Islet precursor cell (in vitro differentiated cells): ENCODE results near the gene CNGA4.
"Not testable (repeated sequence)": the region's sequence is repeated elsewhere in the genome, so short reads cannot be mapped to it uniquely, and the experiment has no call there.

Experiments
- DNase-seq: peaks from one replicate; pipeline ENCODE4 v3.0.0-alpha.2; 2018

CNGA4 gene

DNA sequence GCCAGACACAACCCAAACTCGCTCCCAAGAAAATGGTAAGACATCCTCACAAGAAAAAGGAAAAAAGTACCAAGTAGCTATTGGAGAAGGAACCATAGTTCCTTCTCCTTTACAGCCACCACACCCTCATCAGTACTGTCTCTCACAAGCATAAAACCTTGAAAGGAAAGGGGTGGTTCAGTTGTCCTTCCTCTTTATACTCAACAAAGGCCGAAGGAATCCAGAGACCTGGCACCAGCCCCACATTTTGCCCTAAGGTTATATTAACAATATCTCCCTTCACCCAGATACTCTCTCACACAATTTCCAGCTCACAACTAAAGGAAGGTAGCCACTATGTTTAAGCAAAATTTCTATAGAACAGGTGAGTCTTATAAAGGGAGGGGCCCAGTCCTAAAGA, 13.0 kb upstream of the CNGA4 start:
- no peak for DNase-seq

DNA sequence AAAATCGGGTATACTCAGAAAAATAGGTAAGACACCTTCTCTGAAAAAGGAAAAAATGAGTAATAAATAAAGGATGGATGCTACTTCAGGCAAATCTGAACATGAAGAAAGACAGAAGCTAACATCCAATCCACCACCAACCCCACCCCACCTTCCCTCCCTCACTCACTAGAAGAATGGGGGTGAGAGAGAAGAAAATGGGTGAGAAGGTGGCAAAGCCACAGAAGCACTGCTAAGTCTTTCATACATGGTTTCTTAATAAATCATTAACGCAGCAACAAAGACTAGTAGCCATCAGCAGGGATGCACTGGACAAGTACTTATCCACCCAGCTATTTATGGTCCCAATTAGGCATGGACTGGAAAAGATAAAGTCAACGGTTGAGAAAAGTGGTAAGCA, 10.4 kb upstream of the CNGA4 start:
- no peak for DNase-seq

DNA sequence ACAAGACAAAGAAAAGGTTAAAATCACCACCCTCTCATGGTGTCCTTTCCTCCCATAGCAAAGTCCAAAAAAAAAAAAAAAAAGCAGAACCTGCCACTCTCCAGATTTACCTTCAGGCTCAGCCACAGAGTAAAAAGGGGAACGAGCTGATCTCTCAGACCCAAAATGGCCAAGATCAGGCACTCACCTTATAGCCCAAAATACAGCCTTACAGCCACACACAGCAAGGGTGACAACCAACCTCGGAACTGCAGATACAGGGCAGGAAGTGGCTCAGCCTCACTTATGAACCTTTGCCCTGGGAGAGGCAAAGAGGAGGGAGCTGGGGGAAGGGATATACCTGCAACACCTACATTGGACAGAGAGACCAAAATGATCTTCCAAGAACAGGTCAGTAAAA, 9.0 kb upstream of the CNGA4 start:
- no peak for DNase-seq

DNA sequence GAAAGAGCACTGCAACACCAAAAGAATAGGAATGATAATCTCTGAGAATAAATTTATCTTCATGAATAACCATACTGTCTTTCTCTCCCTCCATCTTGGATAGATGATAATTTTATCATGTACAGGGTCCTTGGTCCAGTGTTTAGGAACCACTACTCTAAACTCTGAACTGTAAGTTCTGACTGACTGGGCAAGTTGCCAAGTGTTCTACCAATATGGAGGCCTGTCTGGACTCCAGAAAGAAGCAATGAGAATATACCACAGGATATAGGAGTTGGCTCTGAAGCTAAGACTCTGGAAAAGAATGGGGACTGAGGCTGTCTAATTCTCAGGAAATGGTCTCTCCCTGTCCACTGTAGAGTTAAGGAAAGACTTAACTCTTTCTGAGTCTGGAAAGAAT, 6.0 kb upstream of the CNGA4 start:
- DNase-seq, result no peak

DNA sequence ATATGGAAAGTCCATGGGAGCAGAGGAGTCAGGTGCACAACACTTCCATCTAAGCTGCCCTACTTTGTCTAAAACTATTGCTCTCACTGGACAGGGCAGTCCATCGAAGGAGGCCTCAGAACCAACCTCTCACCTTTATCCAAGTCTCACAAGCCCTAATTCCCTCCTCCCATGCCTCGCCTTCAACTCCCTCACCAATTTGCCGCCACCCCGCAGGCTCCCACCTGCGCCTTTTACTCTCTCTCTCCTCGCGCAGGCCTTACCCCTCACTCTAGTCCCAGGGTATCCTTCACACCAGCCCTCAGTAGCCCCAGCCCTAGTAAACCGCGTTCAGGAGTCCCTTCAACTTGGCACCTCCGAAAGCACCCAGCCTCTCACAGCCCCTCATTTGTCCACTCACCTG, 4.9 kb upstream of the CNGA4 start:
- no peak for DNase-seq

DNA sequence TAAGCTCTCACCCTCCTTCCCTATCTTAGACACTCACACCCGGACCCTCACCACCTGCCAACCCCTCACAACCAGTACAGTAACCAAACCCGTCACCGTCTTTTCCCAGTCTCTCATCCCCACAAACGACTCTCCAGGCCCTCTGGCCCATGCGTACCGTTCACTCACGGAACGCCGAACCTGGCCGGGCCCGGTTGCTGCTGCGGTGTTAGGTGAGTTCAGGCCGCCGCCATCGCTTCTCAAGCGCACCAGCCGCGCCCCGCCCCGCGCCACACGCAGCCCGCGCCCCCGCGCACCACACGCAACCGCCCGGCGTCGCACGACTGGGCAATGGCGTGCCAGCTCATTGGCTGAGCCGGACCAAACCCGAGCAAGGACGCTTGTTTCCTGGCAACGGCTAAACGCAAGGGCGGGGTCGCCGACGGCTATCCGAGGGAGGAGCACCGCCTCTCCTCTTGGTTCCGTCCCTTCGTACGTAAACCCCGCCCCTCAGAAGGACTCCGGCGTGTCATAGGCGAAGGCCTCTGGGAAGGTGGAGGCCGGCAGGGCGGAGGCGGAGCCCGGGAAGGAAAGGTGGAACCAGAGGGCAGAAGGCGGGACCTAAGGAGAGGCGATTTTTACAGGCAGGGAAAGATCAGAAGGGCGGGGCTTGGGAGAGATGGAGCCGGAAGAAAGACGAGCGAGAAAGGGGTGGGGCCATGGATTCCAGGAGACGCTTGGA, 4.3 kb upstream of the CNGA4 start, which contains the start of gene FHIP1B:
TSS of gene FHIP1B (minus strand) at position 250 of the 721 bp plus-strand sequence. CDS start 10,120 bp downstream, outside the sequence.
- peak; percentile 100 for DNase-seq

DNA sequence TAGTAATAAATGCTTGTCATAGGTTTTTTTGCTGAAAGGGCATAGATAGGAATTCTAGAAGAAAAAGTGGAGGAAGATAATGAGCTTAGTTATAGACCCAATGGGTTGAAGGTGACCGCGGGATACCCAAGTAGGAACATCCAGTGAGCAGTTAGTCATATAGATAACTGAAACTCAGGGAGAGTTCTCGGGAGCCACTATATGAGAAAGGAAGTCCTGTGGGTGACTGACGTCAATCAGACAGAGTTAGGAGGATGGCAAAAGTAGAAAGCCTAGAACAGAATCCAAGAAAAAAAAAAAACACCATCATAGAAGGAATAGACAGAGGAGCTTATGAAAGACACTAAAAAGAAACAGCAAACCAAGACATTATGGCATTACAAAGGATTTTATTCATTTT, 1.6 kb upstream of the CNGA4 start:
- no peak for DNase-seq

DNA sequence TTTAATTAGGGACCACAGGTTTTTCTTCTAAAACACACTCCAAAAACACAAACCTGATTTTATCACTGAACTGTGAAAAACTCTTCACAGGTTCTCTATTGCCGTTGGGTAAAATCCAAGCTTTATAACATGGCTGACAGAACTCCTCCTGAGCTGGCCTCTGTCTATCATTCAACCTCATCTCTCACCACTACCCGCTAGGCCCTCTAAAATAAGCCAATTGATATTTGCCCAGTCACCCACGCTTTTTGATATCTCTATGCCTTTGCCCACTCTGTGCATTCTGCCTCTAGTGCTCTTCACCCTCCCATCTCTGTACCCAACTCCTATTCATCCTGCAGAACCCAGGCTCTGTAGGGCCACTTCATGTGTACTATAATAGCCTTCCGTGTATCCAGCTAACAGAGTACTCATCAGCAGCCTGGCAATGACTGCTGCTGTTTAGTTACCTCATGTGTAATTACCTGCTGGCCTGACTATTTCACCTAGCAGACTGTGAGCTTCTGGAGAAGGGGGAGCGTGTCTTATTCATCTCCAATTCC, 1.1 kb upstream of the CNGA4 start:
- no peak for DNase-seq

DNA sequence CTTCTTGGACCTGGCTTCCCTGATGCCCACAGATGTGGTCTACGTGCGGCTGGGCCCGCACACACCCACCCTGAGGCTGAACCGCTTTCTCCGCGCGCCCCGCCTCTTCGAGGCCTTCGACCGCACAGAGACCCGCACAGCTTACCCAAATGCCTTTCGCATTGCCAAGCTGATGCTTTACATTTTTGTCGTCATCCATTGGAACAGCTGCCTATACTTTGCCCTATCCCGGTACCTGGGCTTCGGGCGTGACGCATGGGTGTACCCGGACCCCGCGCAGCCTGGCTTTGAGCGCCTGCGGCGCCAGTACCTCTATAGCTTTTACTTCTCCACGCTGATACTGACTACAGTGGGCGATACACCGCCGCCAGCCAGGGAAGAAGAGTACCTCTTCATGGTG, 1.2 kb downstream of the CNGA4 start:
- DNase-seq, result no peak

DNA sequence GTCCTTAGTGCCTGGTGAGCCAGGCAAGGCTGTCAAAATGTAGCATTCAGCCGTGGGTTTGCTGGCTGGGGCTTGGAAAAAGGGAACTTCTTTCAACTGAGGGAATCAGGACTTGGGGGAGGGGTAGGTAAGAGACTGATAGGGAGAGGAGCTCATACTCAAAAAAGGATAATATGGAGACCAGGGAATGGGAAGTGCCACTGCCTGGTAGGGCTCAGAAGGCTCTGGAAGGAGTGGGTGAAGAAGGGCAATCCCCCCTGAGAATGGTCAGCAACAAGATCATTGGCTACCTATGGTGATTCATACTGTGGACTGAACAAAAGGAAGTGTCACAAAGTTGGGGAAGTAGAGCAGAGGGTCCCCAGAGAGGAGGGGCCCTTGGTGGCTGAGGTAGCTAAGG, 1.9 kb downstream of the CNGA4 start:
- DNase-seq, result no peak

DNA sequence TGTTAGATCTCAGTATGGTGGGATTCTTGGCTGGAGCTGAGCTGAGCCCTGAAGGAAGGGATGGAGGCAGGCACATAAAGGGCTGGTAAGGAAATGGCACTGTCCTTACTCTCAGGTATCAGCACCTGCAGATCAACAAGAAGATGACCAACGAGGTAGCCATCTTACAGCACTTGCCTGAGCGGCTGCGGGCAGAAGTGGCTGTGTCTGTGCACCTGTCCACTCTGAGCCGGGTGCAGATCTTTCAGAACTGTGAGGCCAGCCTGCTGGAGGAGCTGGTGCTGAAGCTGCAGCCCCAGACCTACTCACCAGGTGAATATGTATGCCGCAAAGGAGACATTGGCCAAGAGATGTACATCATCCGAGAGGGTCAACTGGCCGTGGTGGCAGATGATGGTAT, 2.4 kb downstream of the CNGA4 start:
- no peak for DNase-seq

DNA sequence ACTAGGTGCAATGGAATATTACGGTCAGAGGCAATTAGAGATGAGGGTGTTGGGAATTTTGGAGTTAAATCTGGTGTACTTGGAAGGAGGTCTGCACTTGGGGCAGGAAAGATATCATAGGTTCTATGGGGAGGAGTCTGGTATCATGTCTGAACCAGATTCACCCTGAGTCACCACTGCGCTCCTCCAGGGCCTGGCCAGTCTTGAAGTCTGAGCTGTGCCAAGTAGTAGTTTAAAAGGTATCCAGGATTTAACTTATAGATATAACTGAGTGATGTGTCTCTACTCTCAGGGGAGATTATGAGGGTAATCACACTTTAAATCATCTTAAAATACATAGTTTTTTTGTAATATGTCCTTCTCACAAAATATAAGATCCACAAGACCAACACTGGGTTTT, 6.6 kb downstream of the CNGA4 start:
- no peak for DNase-seq

DNA sequence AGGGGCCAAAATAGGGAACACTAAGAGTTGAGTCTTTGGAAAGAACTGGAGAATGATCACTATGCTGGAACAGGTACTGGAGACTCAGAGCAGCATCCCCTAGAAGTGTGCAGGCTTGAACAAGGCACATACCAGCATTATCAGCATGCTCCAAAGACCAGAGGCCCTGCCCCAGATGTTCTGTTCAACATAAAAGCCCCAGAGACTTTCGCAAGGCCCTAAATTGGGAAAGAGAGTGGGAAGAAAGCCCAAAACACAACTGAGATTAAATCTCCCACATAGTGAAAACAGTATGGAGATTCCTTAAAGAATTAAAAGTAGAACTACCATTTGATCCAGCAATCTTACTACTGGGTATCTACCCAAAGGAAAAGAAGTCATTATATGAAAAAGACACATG, 9.4 kb downstream of the CNGA4 start:
- peak; percentile 43 for DNase-seq

DNA sequence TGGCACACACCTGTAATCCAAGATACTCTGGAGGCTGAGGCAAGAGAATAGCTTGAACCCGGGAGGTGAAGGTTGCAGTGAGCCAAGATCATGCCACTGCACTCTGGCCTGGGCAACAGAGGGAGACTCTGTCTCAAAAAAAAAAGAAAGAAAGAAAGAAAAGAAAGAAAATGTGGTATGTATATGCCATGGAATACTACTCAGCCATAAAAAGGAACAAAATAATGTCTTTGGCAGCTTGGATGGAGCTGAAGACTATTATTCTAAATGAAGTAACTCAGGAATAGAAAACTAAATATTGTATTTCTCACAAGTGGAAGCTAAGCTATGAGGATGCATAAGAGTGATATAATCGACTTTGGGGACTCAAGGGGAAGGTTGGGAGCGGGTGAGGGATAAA, 10.0 kb downstream of the CNGA4 start:
- not testable (repeated sequence) for DNase-seq

DNA sequence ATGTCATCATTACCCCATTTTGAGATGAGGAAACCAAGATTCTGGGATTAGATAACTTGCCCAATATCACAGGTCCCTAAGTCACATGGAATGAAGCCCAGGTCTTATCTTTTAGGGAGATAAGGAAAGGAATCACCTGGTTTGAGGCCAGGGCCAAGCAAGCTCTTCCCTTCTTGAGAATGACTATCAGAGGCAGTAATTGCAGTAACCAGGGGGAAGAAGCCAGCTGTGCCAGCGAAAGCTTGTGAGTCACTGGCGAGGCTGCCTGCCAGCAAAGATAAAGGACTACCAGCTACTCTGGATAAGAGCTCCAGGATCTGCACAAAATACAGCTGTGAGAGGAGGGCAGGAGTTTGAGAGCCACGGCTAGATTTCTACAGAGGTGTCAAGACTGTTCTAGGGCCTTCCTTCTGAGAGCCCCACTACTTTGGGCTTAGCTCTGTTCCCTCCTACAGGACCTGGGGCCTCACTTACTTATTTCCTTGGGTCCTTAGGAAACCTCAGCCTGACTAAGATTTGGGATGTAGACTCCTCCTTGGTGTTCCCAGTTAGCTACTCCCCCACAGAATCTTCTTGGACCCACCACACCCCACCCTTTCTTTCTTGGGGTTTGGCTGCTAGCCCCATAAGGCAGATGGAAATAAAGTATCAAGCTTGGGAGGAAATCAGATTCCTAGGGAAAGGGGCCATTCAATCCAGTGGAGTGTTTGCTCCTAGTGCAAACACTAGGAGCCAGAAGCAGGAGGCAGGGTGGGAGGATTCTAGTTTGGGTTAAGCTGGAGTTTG, 11.1 kb downstream of the CNGA4 start:
- DNase-seq, result peak; percentile 85

DNA sequence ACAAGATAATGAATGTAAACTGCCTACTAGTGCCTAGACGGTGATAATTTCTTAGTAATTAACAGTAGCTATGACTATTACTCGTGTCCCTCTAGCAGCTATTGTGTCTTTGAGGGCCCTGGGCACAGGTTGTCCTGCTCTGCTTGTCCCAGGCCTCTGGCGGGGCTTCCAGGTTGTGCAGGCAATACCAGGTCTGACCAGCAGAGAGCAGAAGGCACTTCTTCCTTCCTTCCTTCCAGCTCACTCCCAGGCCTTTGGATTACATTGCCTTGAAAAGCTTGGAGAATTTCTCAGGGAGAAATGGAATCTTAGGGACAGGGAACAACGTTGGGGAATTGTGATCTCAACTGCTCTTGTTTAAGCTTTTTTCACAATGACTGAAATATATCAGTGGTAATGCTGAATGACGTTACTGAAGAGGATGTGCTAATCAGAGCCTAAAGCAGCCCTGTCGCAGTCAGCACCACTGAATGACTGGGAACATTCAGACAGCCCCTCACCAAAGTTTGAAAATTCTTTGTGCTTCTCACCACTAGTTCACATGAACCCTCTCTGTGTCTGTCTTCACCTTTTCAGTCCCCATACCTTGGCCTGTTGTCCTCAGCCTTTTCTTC, 12.3 kb downstream of the CNGA4 start:
- DNase-seq, result peak; percentile 92

DNA sequence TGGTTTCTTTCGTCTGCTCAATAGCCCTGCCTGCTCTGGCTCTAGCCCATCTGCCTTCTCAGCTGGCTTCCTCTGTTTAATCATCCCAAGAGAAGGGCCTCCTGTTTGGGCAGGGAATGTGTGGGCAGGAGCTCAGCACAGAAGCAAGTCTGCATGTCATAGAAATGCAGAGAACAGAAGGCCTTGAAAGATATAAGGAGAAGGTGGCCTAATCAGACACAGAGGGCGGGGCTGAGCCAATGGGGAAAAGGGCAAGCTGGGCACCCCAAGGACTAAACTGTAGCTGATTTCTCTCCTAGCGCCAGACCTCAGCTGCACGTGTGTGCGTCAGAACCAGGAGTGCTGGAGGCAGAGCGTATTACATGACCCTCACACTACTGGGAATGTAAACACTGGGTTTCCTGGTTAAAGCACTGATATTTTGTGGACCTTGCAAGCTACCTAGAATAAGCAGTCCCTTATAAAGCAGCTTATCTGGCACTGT, 13.1 kb downstream of the CNGA4 start:
- DNase-seq, result no peak

DNA sequence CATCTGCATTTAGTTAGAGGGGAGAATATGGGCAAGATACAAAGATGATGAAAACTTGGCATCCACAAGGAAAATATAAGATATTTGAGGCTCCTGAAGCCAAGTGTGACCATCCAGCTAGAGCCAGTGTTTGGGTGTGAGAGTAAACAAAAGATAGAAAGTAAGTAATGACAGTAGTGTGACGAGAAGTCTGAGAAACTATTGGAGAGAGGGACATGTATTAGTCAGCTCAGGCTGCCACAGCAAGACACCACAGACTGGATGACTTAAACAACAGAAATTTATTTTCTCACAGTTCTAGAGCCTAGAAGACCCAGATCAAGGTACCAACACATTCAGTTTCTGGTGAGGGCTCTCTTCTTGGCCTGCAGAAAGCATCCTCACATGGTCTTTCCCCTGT, 14.3 kb downstream of the CNGA4 start:
- DNase-seq, result no peak

DNA sequence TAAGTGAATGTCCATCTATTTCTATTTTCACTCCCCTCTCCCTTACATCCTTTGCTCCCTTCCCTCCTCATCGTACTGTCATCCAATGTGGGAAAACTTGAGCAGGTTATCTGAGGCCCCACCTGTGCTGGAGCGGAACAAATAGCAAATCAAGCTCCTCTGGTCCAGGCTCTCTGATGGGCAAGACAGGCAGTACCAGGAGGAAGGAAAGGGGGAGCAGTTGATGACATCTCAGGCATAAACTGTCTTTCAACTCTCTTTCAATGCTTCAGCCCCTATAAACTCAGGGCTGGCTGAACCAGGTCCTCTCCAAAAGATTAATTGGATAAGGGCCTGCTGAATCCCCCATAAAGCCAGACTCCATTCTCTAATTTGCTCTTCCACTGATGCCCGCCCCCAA, 19.3 kb downstream of the CNGA4 start:
- DNase-seq, result no peak

DNA sequence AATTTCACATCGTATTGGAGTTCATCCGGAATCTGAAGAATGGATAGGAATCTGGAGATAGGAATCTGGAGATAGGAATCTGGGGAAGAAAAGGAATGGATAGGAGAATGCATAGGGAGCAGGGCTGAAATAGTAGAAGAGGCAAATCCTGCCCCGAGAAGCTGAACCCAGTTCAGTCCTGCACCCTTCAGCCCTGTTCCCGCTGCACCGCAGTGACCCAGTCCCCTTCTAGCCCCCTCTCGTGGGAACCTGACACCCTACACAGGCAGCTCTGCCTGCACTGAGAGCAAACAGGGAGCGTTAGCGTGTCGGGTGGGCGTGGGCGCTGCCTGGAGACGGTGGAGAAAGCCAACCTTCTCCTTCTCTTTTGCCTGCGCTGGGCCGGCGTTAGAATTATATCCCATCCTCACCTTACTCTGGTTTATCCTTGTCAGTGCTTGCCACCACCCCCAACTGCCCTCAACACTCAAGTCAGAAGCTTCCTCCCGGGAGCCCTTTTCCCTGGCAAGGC, 19.7 kb downstream of the CNGA4 start:
- DNase-seq, result peak; percentile 81

DNA sequence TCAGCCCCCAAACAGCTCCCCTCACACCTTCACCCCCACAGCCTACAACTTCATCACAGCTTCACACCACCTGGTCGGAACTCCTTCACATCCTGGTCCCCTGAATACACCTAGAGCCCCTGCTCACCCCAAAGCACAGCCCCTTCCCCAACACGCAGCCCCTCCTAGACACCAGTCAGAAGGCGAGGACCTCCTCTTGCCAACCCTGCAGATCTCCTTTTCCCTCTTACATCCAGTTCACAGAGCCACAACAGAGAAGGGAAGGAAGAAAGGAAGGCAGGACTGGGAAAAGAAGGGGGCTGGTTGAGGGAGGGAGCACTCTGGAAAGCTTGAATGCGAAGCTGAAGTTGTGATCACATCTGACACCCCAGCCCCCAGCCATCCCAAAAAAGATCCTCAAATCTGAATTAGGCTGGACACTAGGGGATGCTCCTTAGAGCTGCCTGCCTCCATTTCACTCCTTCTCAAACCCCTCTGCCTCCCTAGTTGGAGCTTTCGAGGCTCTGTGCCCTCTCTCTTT, 21.4 kb downstream of the CNGA4 start:
- no peak for DNase-seq

DNA sequence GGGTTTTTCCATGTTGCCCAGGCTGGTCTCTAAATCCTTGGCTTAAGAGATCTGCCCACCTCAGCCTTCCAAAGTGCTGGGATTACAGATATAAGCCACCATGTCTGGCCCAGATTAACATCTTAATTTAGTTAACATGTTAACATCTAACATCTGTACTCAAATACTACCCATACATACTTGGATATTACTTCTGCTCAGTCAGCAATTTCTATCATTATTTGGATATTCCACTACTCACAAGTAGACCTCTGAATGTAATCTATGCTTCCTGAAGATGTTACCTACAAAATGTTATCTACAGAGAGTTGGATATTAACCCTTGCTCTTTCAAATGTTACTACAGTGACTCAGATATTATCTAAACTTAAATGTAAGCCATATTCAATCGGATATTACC, 24.8 kb downstream of the CNGA4 start:
- DNase-seq, result no peak

DNA sequence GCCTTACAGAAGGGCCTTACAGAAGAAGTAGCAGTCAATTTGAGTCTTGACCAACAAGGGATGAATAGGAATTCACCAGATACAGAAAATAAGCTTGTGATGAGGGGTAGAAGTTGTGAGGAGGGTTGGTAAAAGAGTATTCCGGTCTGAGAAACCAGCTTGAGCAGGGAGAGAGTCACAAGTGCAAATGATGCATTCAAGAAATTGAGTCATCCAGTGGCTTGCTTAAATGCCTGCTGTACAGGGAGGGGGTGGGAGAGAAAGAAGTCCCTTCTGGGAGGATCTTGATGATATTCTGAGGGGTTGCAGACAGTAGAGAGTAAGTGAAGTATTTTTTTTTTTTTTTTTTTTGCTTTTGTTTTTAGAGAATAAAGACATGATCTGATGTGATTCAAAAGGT, 29.9 kb downstream of the CNGA4 start:
- no peak for DNase-seq
